ENCODE measurements around the gene HSD11B2.

DNA sequence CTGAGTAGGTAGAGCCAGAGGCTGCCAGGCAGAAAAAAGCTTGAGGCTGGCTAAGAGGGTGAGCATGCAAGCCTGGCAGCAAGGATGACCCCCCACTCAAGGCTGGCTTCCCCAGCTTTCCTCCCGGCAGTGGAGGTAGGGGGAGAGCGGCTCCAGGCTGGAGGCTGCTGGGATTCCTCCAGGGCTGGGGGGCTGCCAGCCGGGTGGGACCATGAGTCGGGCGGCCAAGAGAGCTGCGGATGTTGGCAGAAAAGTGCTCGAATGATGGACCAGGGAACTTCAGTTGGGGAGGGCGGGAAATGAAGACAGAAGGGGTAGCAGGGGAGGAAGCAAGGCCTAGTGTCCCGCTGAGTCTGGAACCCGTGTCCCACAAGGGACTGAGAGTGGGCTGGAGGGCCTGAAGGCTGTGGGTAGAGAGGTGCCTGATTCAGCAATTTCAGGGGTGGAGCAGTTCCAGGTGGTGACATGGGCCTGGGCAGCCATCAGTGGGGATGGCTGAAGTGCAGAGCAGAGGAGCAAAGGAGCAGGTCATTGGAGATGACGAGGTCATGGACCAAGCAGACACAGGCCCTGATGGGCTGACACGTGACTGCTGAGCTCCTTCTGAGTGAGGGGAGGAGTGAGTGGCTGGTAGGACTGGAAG lies 20.3 kb downstream of the HSD11B2 start:
- TF ChIP-seq ARNT (IDR thresholded peaks at IDR 0.05) (no peak), NFRKB (IDR thresholded peaks at IDR 0.05) (no peak), FOXK2 (IDR thresholded peaks at IDR 0.05) (no peak), ELF4 (IDR thresholded peaks at IDR 0.05) (no peak), SP1 (IDR thresholded peaks at IDR 0.05) (no peak), HDGF (IDR thresholded peaks at IDR 0.05; ENCODE audit: borderline replicate concordance) (no peak), TARDBP (IDR thresholded peaks at IDR 0.05) (no peak), LEF1 (IDR thresholded peaks at IDR 0.05; ENCODE audit: borderline replicate concordance) (no peak), FOXM1 (IDR thresholded peaks at IDR 0.05; ENCODE audit: borderline replicate concordance) (no peak), BHLHE40 (IDR thresholded peaks at IDR 0.05; ENCODE audit: borderline replicate concordance) (no peak), SUZ12 (IDR thresholded peaks at IDR 0.05) (no peak), L3MBTL2 (conservative IDR thresholded peaks at IDR 0.05) (no peak)
- TF ChIP-seq, protein P1, sequence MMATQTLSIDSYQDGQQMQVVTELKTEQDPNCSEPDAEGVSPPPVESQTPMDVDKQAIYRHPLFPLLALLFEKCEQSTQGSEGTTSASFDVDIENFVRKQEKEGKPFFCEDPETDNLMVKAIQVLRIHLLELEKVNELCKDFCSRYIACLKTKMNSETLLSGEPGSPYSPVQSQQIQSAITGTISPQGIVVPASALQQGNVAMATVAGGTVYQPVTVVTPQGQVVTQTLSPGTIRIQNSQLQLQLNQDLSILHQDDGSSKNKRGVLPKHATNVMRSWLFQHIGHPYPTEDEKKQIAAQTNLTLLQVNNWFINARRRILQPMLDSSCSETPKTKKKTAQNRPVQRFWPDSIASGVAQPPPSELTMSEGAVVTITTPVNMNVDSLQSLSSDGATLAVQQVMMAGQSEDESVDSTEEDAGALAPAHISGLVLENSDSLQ (IDR thresholded peaks at IDR 0.05), result no peak

All from HEK293T (cell line).